Activated CD8-positive, alpha-beta memory T cell treated with anti-CD3 and anti-CD28 coated beads, Interleukin-2, amount 50 U/mL, for 48 hours (primary cell): ENCODE measurements around the gene KCNMB2.
"Not testable (repeated sequence)": the region's sequence is repeated elsewhere in the genome, so short reads cannot be mapped to it uniquely, and the experiment has no call there.

Experiments used
- DNase-seq: peaks from one replicate; pipeline ENCODE4 v3.0.0-alpha.2; 2020

The KCNMB2 gene

GRCh38 chr3:178536211-178537079, at the start of gene KCNMB2:
Gene KCNMB2, plus strand, starts transcription at chr3:178536436.
- no peak for DNase-seq

- no peak for DNase-seq
Measured at GRCh38 chr3:178486903-178487302, 49.3 kb upstream of the KCNMB2 start.

GRCh38 chr3:178487752-178488151, 48.5 kb upstream of the KCNMB2 start:
- no peak for DNase-seq

GRCh38 chr3:178491751-178492150, 44.5 kb upstream of the KCNMB2 start:
- no peak for DNase-seq

- DNase-seq: no peak
Measured at GRCh38 chr3:178492491-178492890, 43.7 kb upstream of the KCNMB2 start.

- DNase-seq: no peak
Measured at GRCh38 chr3:178494386-178494785, 41.9 kb upstream of the KCNMB2 start.

- DNase-seq: no peak
Measured at GRCh38 chr3:178496911-178497310, 39.3 kb upstream of the KCNMB2 start.

GRCh38 chr3:178498871-178499270, 37.4 kb upstream of the KCNMB2 start:
- no peak for DNase-seq

GRCh38 chr3:178500631-178501030, 35.6 kb upstream of the KCNMB2 start:
- no peak for DNase-seq

- DNase-seq: no peak
Measured at GRCh38 chr3:178504128-178504527, 32.1 kb upstream of the KCNMB2 start.

- DNase-seq: no peak
Measured at GRCh38 chr3:178505832-178506231, 30.4 kb upstream of the KCNMB2 start.

GRCh38 chr3:178507507-178508442, 28.5 kb upstream of the KCNMB2 start:
- DNase-seq: no peak

- no peak for DNase-seq
Measured at GRCh38 chr3:178508443-178508825, 27.8 kb upstream of the KCNMB2 start.

- no peak for DNase-seq
Measured at GRCh38 chr3:178510496-178510895, 25.7 kb upstream of the KCNMB2 start.

GRCh38 chr3:178512647-178513046, 23.6 kb upstream of the KCNMB2 start:
- no peak for DNase-seq

- no peak for DNase-seq
Measured at GRCh38 chr3:178513546-178514380, 22.5 kb upstream of the KCNMB2 start.

GRCh38 chr3:178514401-178514800, 21.8 kb upstream of the KCNMB2 start:
- DNase-seq: no peak

- not testable (repeated sequence) for DNase-seq
Measured at GRCh38 chr3:178515076-178515744, 21.0 kb upstream of the KCNMB2 start.

- no peak for DNase-seq
Measured at GRCh38 chr3:178517665-178518334, 18.4 kb upstream of the KCNMB2 start.

GRCh38 chr3:178518660-178519396, 17.4 kb upstream of the KCNMB2 start:
- no peak for DNase-seq

GRCh38 chr3:178519701-178520100, 16.5 kb upstream of the KCNMB2 start:
- no peak for DNase-seq
